GM21723 (cell line): ENCODE results near the gene NCKAP5.

ENCODE experiments used
- ATAC-seq: cut with Tn5 transposase; IDR thresholded peaks from one replicate; pipeline ENCODE4 v1.9.1; 2021; ENCODE audit warnings: mild to moderate bottlenecking, moderate library complexity; ENCODE audit not compliant: unreplicated experiment

The NCKAP5 gene

GRCh38 chr2:133568172-133568571, at the start of gene NCKAP5:
Gene NCKAP5, minus strand, starts transcription at chr2:133568463. Its CDS starts 50,937 bp downstream, at chr2:133517526.
- no peak for ATAC-seq

- no peak for ATAC-seq
Measured at GRCh38 chr2:133609664-133610063, 41.4 kb upstream of the NCKAP5 start.

- ATAC-seq: no peak
Measured at GRCh38 chr2:133608291-133608690, 40.0 kb upstream of the NCKAP5 start.

- ATAC-seq: no peak
Measured at GRCh38 chr2:133607679-133608078, 39.4 kb upstream of the NCKAP5 start.

- no peak for ATAC-seq
Measured at GRCh38 chr2:133606616-133607015, 38.4 kb upstream of the NCKAP5 start.

- no peak for ATAC-seq
Measured at GRCh38 chr2:133605766-133606137, 37.5 kb upstream of the NCKAP5 start.

GRCh38 chr2:133605011-133605765, 36.9 kb upstream of the NCKAP5 start:
- ATAC-seq: no peak

GRCh38 chr2:133603109-133603508, 34.8 kb upstream of the NCKAP5 start:
- ATAC-seq: no peak

GRCh38 chr2:133602538-133602937, 34.3 kb upstream of the NCKAP5 start:
- no peak for ATAC-seq

GRCh38 chr2:133600266-133600928, 32.1 kb upstream of the NCKAP5 start:
- ATAC-seq: no peak

- ATAC-seq: no peak
Measured at GRCh38 chr2:133599811-133600210, 31.5 kb upstream of the NCKAP5 start.

GRCh38 chr2:133599211-133599803, 31.0 kb upstream of the NCKAP5 start:
- no peak for ATAC-seq

GRCh38 chr2:133598769-133599168, 30.5 kb upstream of the NCKAP5 start:
- ATAC-seq: no peak

- no peak for ATAC-seq
Measured at GRCh38 chr2:133596701-133597393, 28.6 kb upstream of the NCKAP5 start.

- no peak for ATAC-seq
Measured at GRCh38 chr2:133591164-133591563, 22.9 kb upstream of the NCKAP5 start.

- ATAC-seq: no peak
Measured at GRCh38 chr2:133589456-133589855, 21.2 kb upstream of the NCKAP5 start.

- ATAC-seq: no peak
Measured at GRCh38 chr2:133588144-133588543, 19.9 kb upstream of the NCKAP5 start.

- no peak for ATAC-seq
Measured at GRCh38 chr2:133586978-133587377, 18.7 kb upstream of the NCKAP5 start.

- ATAC-seq: no peak
Measured at GRCh38 chr2:133581010-133581760, 12.9 kb upstream of the NCKAP5 start.

- no peak for ATAC-seq
Measured at GRCh38 chr2:133579274-133579673, 11.0 kb upstream of the NCKAP5 start.

- no peak for ATAC-seq
Measured at GRCh38 chr2:133576714-133577113, 8.5 kb upstream of the NCKAP5 start.
